ENCODE results near the gene DYNLT2B. TPM values are rescaled to one million over a fixed set of nuclear protein-coding genes. Genes with fewer than 3 reads are reported as not detected.
A peak's percentile ranks its signal among the peaks of the same experiment; 100 is the strongest.
"Not testable (repeated sequence)": the region's sequence is repeated elsewhere in the genome, so short reads cannot be mapped to it uniquely, and the experiment has no call there.

The DYNLT2B gene
- total RNA-seq, 1 donor from 2014 or later: 28.2 TPM

GRCh38 chr3:196323016-196323415 lies 5.0 kb upstream of the DYNLT2B start:
- TF ChIP-seq CTCF (IDR thresholded peaks at IDR 0.05; ENCODE audit: insufficient read depth, low read length, poor library complexity, severe bottlenecking): no peak
- Histone ChIP-seq H3K36me3 (ENCODE audit: control insufficient read depth, insufficient read depth, low read length) (no peaks in the 10 kb centered on the region), H3K27me3 (ENCODE audit: control insufficient read depth, insufficient read depth, low read length) (peaks cover 2% of the 10 kb centered on the region), H3K4me3 (ENCODE audit: low read depth, low read length) (no peak overlapping the region)
- no peak for DNase-seq (ENCODE audit: low read depth)

GRCh38 chr3:196321162-196321561 lies 3.1 kb upstream of the DYNLT2B start:
- no peaks in the 10 kb centered on the region for H3K27me3 ChIP-seq (ENCODE audit: control insufficient read depth, insufficient read depth, low read length)
- H3K36me3 ChIP-seq (ENCODE audit: control insufficient read depth, insufficient read depth, low read length): no peaks in the 10 kb centered on the region
- TF ChIP-seq CTCF (IDR thresholded peaks at IDR 0.05; ENCODE audit: insufficient read depth, low read length, poor library complexity, severe bottlenecking): no peak
- no peak overlapping the region for H3K4me3 ChIP-seq (ENCODE audit: low read depth, low read length)
- DNase-seq (ENCODE audit: low read depth): no peak

GRCh38 chr3:196320137-196320536 lies 2.1 kb upstream of the DYNLT2B start:
- no peaks in the 10 kb centered on the region for H3K36me3 ChIP-seq (ENCODE audit: control insufficient read depth, insufficient read depth, low read length)
- TF ChIP-seq CTCF (IDR thresholded peaks at IDR 0.05; ENCODE audit: insufficient read depth, low read length, poor library complexity, severe bottlenecking): no peak
- no peak overlapping the region for H3K4me3 ChIP-seq (ENCODE audit: low read depth, low read length)
- H3K27me3 ChIP-seq (ENCODE audit: control insufficient read depth, insufficient read depth, low read length): no peaks in the 10 kb centered on the region
- no peak for DNase-seq (ENCODE audit: low read depth)

GRCh38 chr3:196316799-196317686 lies 997 bp downstream of the DYNLT2B start:
- not testable (repeated sequence) for DNase-seq (ENCODE audit: low read depth); H3K27me3 ChIP-seq (ENCODE audit: control insufficient read depth, insufficient read depth, low read length); H3K36me3 ChIP-seq (ENCODE audit: control insufficient read depth, insufficient read depth, low read length)
- H3K4me3 ChIP-seq (ENCODE audit: low read depth, low read length): peak overlapping the region; percentile 79

GRCh38 chr3:196315821-196316220 lies 2.2 kb downstream of the DYNLT2B start:
- Histone ChIP-seq H3K27me3 (ENCODE audit: control insufficient read depth, insufficient read depth, low read length) (no peaks in the 10 kb centered on the region), H3K4me3 (ENCODE audit: low read depth, low read length) (no peak overlapping the region), H3K36me3 (ENCODE audit: control insufficient read depth, insufficient read depth, low read length) (no peaks in the 10 kb centered on the region)
- TF ChIP-seq CTCF (IDR thresholded peaks at IDR 0.05; ENCODE audit: insufficient read depth, low read length, poor library complexity, severe bottlenecking): no peak
- no peak for DNase-seq (ENCODE audit: low read depth)

- Histone ChIP-seq H3K36me3 (ENCODE audit: control insufficient read depth, insufficient read depth, low read length) (no peaks in the 10 kb centered on the region), H3K27me3 (ENCODE audit: control insufficient read depth, insufficient read depth, low read length) (no peaks in the 10 kb centered on the region), H3K4me3 (ENCODE audit: low read depth, low read length) (no peak overlapping the region)
- no peak for TF ChIP-seq CTCF (IDR thresholded peaks at IDR 0.05; ENCODE audit: insufficient read depth, low read length, poor library complexity, severe bottlenecking)
- no peak for DNase-seq (ENCODE audit: low read depth)
These were observed 3.4 kb downstream of the DYNLT2B start for GRCh38 chr3:196314597-196314996.

- not testable (repeated sequence) for H3K4me3 ChIP-seq (ENCODE audit: low read depth, low read length); H3K36me3 ChIP-seq (ENCODE audit: control insufficient read depth, insufficient read depth, low read length); DNase-seq (ENCODE audit: low read depth); H3K27me3 ChIP-seq (ENCODE audit: control insufficient read depth, insufficient read depth, low read length)
These were observed 4.0 kb downstream of the DYNLT2B start for GRCh38 chr3:196314086-196314485.

- not testable (repeated sequence) for H3K4me3 ChIP-seq (ENCODE audit: low read depth, low read length); H3K27me3 ChIP-seq (ENCODE audit: control insufficient read depth, insufficient read depth, low read length); DNase-seq (ENCODE audit: low read depth); H3K36me3 ChIP-seq (ENCODE audit: control insufficient read depth, insufficient read depth, low read length)
These were observed 15.1 kb downstream of the DYNLT2B start for GRCh38 chr3:196302960-196303359.

GRCh38 chr3:196302551-196302950 lies 15.5 kb downstream of the DYNLT2B start:
- not testable (repeated sequence) for H3K4me3 ChIP-seq (ENCODE audit: low read depth, low read length); H3K36me3 ChIP-seq (ENCODE audit: control insufficient read depth, insufficient read depth, low read length); H3K27me3 ChIP-seq (ENCODE audit: control insufficient read depth, insufficient read depth, low read length); DNase-seq (ENCODE audit: low read depth)

Measured in kidney epithelial cell (primary cell).